K562 (cell line): ENCODE measurements around the gene MAGI3.

Experiments used
- CCAR2 ChIP-seq: fragments of 200-400 bp; formaldehyde crosslinking; IDR thresholded peaks from 2 replicates; pipeline ENCODE4 v1.6.1; 2017; ENCODE audit warnings: mild to moderate bottlenecking, low read depth, low read length
- CTCF ChIP-seq, 3 experiments: IDR thresholded peaks in 2 of 3; conservative IDR thresholded peaks in 1 of 3; 2 replicates each; pipeline ENCODE4 v1.5.1; 2011 to 2012; ENCODE audit warnings: low read length in 3 of 3, mild to moderate bottlenecking in 3 of 3, control low read depth in 2 of 3, improper control_type of control experiment in 1 of 3, inconsistent platforms in 1 of 3, low read depth in 1 of 3, mixed read lengths in 1 of 3, moderate library complexity in 1 of 3; ENCODE audit not compliant: insufficient read depth in 2 of 3
- E2F8 ChIP-seq: fragments of 450-650 bp; IDR thresholded peaks from 2 replicates; pipeline ENCODE4 v1.7.1; 2018; ENCODE audit warnings: mild to moderate bottlenecking, low read depth; ENCODE audit not compliant: partially characterized antibody
- ERF ChIP-seq: fragments of 450-650 bp; formaldehyde crosslinking; IDR thresholded peaks from 2 replicates; pipeline ENCODE4 v1.4.0; 2020; ENCODE audit warnings: mild to moderate bottlenecking, mixed read lengths
- IRF9 ChIP-seq: fragments of 450-650 bp; IDR thresholded peaks from 2 replicates; pipeline ENCODE4 v1.6.1; 2016; ENCODE audit warnings: missing biosample characterization, missing genetic modification characterization
- SRSF1 ChIP-seq: fragments of 200-400 bp; formaldehyde crosslinking; IDR thresholded peaks from 2 replicates; pipeline ENCODE4 v1.6.1; 2017; ENCODE audit warnings: mild to moderate bottlenecking, low read depth, low read length, moderate library complexity
- ZBTB26 ChIP-seq: fragments of 450-650 bp; formaldehyde crosslinking; IDR thresholded peaks from 2 replicates; pipeline ENCODE4 v1.4.0; 2022; ENCODE audit warnings: missing genetic modification characterization
- ZFX ChIP-seq: sonication (generic); formaldehyde crosslinking; IDR thresholded peaks from 2 replicates; pipeline ENCODE4 v1.8.0; 2022; ENCODE audit warnings: mild to moderate bottlenecking, missing genetic modification reagents, moderate library complexity
- ZNF584 ChIP-seq: fragments of 200-800 bp; sonication (Bioruptor generic); IDR thresholded peaks from 2 replicates; pipeline ENCODE4 v1.6.1; 2016; ENCODE audit warnings: low read depth, mild to moderate bottlenecking, missing genetic modification characterization, missing compliant biosample characterization
- ZNF586 ChIP-seq: fragments of 450-650 bp; formaldehyde crosslinking; conservative IDR thresholded peaks from 2 replicates; pipeline ENCODE4 v1.4.0; 2020; ENCODE audit warnings: mild to moderate bottlenecking, moderate library complexity
- ZNF699 ChIP-seq: fragments of 250-450 bp; sonication (Bioruptor Pico); IDR thresholded peaks from 2 replicates; pipeline ENCODE4 v1.8.0; 2021; ENCODE audit warnings: mild to moderate bottlenecking, moderate library complexity; ENCODE audit not compliant: insufficient replicate concordance
- ZNF717 ChIP-seq: fragments of 250-450 bp; sonication (Bioruptor Pico); IDR thresholded peaks from 2 replicates; pipeline ENCODE4 v1.5.0; 2021

GRCh38 chr1:113389359-113389952, 859 bp upstream of the MAGI3 start:
- TF ChIP-seq CTCF (IDR thresholded peaks at IDR 0.05 in 2 of 3, conservative IDR thresholded peaks at IDR 0.05 in 1 of 3; ENCODE audit: insufficient read depth in 2 of 3, low read depth in 1 of 3, low read length in 3 of 3) (no peak), SRSF1 (no peak), ZBTB26 (CRISPR knock-in tag) (no peak), ZNF699 (CRISPR knock-in tag) (no peak), E2F8 (no peak), IRF9 (tag) (no peak), CCAR2 (no peak), ZNF717 (CRISPR knock-in tag) (no peak), ZFX (CRISPR knock-in tag) (peak; percentile 21; the same call in 1 of the 2 replicates), ZNF586 (CRISPR knock-in tag) (no peak), ZNF584 (CRISPR knock-in tag) (no peak), ERF (CRISPR knock-in tag) (no peak)
